Spleen (tissue), 7 donors: ENCODE measurements around the gene CDC42BPA.

Source experiments
- POLR2A ChIP-seq, 3 donors: fragments of 450-650 bp; IDR thresholded peaks; one replicate each; pipeline ENCODE4 v1.5.1; 2017; ENCODE audit warnings: antibody characterized with exemption in 3 of 3, mild to moderate bottlenecking in 1 of 3
- POLR2AphosphoS5 ChIP-seq, 3 donors: sonication (generic); formaldehyde crosslinking; IDR thresholded peaks; one replicate each; pipeline ENCODE4 v1.5.1; 2017; ENCODE audit warnings: antibody characterized with exemption in 3 of 3
- TF ChIP-seq, protein P1 (sequence below), 11 experiments: fragments of 200-600 bp in 7 of 11; fragments of 450-650 bp in 4 of 11; sonication (generic) in 4 of 11; IDR thresholded peaks in 8 of 11; conservative IDR thresholded peaks in 3 of 11; 1 replicate in 7 of 11; 2 replicates in 4 of 11; pipeline versions ENCODE4 v1.4.0 to v1.8.0; 2016 to 2021; ENCODE audit warnings: antibody characterized with exemption in 11 of 11, inconsistent platforms in 4 of 11, mild to moderate bottlenecking in 1 of 11
- donor health status: DM: no; HTN: no; CAD: no; lungs with moderate emphysema.
- donor health status: DM: no; HTN: no; CAD: no.
- donor health status: DM: no; HTN: no; CAD: no.

- TF ChIP-seq, protein P1, sequence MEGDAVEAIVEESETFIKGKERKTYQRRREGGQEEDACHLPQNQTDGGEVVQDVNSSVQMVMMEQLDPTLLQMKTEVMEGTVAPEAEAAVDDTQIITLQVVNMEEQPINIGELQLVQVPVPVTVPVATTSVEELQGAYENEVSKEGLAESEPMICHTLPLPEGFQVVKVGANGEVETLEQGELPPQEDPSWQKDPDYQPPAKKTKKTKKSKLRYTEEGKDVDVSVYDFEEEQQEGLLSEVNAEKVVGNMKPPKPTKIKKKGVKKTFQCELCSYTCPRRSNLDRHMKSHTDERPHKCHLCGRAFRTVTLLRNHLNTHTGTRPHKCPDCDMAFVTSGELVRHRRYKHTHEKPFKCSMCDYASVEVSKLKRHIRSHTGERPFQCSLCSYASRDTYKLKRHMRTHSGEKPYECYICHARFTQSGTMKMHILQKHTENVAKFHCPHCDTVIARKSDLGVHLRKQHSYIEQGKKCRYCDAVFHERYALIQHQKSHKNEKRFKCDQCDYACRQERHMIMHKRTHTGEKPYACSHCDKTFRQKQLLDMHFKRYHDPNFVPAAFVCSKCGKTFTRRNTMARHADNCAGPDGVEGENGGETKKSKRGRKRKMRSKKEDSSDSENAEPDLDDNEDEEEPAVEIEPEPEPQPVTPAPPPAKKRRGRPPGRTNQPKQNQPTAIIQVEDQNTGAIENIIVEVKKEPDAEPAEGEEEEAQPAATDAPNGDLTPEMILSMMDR (IDR thresholded peaks at IDR 0.05 in 8 of 11, conservative IDR thresholded peaks at IDR 0.05 in 3 of 11) = no peak
- no peak for TF ChIP-seq POLR2A (IDR thresholded peaks at IDR 0.05)
- no peak for TF ChIP-seq POLR2AphosphoS5 (IDR thresholded peaks at IDR 0.05)
These were observed 90.5 kb downstream of the CDC42BPA start for GRCh38 chr1:227227761-227228160.
